ENCODE measurements around the gene KCNJ18.
"Not testable (repeated sequence)": the region's sequence is repeated elsewhere in the genome, so short reads cannot be mapped to it uniquely, and the experiment has no call there.

DNA sequence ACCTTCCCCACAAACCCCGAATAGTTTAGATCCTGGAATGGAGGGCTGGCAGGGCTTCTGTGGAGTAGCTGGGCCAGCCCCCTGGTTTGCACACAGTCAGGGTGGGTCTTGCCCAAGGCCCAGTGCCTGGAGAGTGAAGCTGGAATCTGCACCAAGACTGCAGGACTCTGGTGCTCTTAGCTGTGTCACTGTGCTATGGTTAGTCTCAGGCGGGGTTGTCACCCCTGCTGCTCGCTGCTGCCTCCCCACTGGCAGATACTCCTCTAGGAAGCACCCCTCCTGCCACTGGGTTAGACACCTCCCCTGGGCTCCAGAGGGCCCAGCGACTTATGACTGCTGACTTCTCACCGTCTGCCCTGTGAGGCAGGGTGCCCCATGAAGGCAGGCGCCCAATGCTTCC is 842 bp upstream of the KCNJ18 start:
- not testable (repeated sequence) for TF ChIP-seq CTCF (IDR thresholded peaks at IDR 0.05; ENCODE audit: low read depth, low read length, poor library complexity, severe bottlenecking); EZH2phosphoT487 (IDR thresholded peaks at IDR 0.05; ENCODE audit: borderline replicate concordance, low read length)

Measured in DOHH2 (cell line).